Pancreas (tissue), 10 donors: ENCODE data around the gene VPS35L. TPM values are rescaled to one million over a fixed set of nuclear protein-coding genes. Genes with fewer than 3 reads are reported as not detected.

Experiments used
- ATAC-seq, 4 donors: fragments of 200-7000 bp; cut with Tn5 transposase; one replicate each; pipeline versions ENCODE4 v1.8.0 to v1.9.1; 2020; ENCODE audit warnings: mild to moderate bottlenecking in 4 of 4, moderate library complexity in 4 of 4
- DNase-seq, 6 donors: peaks; one replicate each; pipeline ENCODE4 v3.0.0-alpha.2; 2020
- FAIRE-seq: peaks from 2 replicates; lab custom pipeline; 2012; peaks lifted over from hg19 to GRCh38; lab: Jason Lieb, UNC
- H3K27ac ChIP-seq, 4 donors: fragments of 200-600 bp; sonication (generic); 1 replicate in 3 of 4; 2 replicates in 1 of 4; pipeline versions ENCODE4 v1.5.0 to v1.8.0; 2020
- H3K27me3 ChIP-seq, 4 donors: fragments of 200-600 bp; one replicate each; pipeline ENCODE4 v1.8.0; 2021
- H3K36me3 ChIP-seq, 3 donors: fragments of 200-600 bp; sonication (generic) in 1 of 3; one replicate each; pipeline versions ENCODE4 v1.5.0 to v1.8.0; 2020 to 2021
- H3K4me1 ChIP-seq, 3 donors: fragments of 200-600 bp; one replicate each; pipeline ENCODE4 v1.8.0; 2021
- H3K4me3 ChIP-seq, 4 donors: fragments of 200-600 bp; sonication (generic) in 2 of 4; one replicate each; pipeline versions ENCODE4 v1.5.0 to v1.8.0; 2020 to 2021
- H3K9me3 ChIP-seq, 4 donors: fragments of 200-600 bp; one replicate each; pipeline ENCODE4 v1.8.0; 2021
- WGBS, 2 donors: extraction: QIAGEN DNeasy Blood & Tissue Kit; methylation state at CpG; one replicate each; pipeline ENCODE4 v1.1.7; 2013; 5-methylcytosine and 5-hydroxymethylcytosine counted together
- intact Hi-C, 3 donors: fragments of 100-400 bp; cut with DNase I; formaldehyde crosslinking; loops; one replicate each; pipeline versions ENCODE4 v1.11.1 to v1.14.2; 2022
- polyA plus RNA-seq, 2 donors: library from polyadenylated mRNA; stranded (reverse); fragments of 200-250 nt; gene quantifications; one replicate each; pipeline ENCODE4 v1.2.3, GENCODE V29; 2013
- total RNA-seq, 6 donors: library from RNA; stranded (reverse); fragmentation: NEBNext Ultra II Directional in 4 of 6; extraction: Animal tissue kit (Norgen Biotek cat#: 25700) in 4 of 6; gene quantifications; one replicate each; pipeline versions ENCODE4 v1.2.1 to v1.2.4, GENCODE V29; 2021 to 2023
- TF ChIP-seq, protein P1 (sequence below), 4 donors: fragments of 200-600 bp; sonication (generic) in 3 of 4; IDR thresholded peaks; one replicate each; pipeline versions ENCODE4 v1.5.0 to v1.8.0; 2021; ENCODE audit warnings: antibody characterized with exemption in 4 of 4
- donor health status: healthy with polysubstance abuse.
- donor health status: DM: no; HTN: no; CAD: no; lungs with moderate emphysema.
- donor health status: DM: no; HTN: no; CAD: no.
- donor health status: control.
- donor health status: control.
- donor health status: Bipolar disorder and iron deficiency.
- donor health status: DM: yes; HTN: yes; CAD: no.
- donor health status: DM: no; HTN: no; CAD: no.
- donor health status: DM: no; HTN: no; CAD: no.
- donor health status: DM: yes; HTN: yes; CAD: no.

The VPS35L gene
- total and polyA plus RNA-seq, 8 donors, result 15.2 to 35.3 (median 22.3) TPM

DNA sequence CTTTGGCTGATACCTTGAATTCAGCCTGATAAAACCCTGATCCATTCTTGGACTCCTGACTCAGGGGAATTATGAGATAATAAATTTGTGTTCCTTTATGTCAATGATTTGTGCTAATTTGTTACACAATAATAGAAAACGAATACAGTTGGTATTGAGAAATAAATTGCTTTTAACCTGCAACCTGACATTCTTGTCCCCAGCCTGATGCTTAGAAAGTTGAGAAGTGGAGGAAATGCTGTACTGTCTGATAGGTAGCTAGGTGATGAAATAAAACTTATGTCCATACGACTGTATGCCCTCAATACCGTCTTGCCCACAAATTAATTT lies 173.1 kb downstream of the VPS35L start:
- peaks cover 0 to 4% (median 0%) of the 10 kb centered on the region in 3 donors for H3K36me3 ChIP-seq
- intact Hi-C loops, result no loop called here
- no peaks in the 10 kb centered on the region for H3K4me1 ChIP-seq
- no peak overlapping the region for H3K4me3 ChIP-seq
- 68 to 78% methylated on average over 3 of the region's 3 CpGs for WGBS, 2 donors
- H3K27me3 ChIP-seq, result no peaks in the 10 kb centered on the region
- FAIRE-seq (no peak), DNase-seq (no peak), ATAC-seq (no peak)
- TF ChIP-seq, protein P1, sequence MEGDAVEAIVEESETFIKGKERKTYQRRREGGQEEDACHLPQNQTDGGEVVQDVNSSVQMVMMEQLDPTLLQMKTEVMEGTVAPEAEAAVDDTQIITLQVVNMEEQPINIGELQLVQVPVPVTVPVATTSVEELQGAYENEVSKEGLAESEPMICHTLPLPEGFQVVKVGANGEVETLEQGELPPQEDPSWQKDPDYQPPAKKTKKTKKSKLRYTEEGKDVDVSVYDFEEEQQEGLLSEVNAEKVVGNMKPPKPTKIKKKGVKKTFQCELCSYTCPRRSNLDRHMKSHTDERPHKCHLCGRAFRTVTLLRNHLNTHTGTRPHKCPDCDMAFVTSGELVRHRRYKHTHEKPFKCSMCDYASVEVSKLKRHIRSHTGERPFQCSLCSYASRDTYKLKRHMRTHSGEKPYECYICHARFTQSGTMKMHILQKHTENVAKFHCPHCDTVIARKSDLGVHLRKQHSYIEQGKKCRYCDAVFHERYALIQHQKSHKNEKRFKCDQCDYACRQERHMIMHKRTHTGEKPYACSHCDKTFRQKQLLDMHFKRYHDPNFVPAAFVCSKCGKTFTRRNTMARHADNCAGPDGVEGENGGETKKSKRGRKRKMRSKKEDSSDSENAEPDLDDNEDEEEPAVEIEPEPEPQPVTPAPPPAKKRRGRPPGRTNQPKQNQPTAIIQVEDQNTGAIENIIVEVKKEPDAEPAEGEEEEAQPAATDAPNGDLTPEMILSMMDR (IDR thresholded peaks at IDR 0.05), result no peak
- no peaks in the 10 kb centered on the region for H3K9me3 ChIP-seq
- no peak overlapping the region for H3K27ac ChIP-seq

DNA sequence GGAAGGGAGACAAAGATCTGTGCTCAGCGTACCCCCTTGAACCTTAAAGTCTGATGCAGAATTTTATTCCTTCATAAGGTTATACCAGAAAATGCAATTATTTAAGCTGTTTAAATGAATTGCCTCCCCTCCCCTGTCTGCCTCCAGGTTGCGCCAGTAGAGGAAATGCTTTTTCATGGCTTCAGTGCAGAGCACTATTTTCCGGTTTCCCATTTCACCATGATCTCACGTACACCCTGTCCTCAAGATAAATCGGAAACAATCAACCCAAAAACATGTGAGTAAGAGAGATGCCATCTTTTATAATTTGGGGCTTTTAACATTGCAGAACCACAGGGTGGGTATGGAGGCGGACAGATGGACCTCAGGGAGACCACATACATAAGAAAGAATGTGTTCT lies 178.0 kb downstream of the VPS35L start:
- intact Hi-C loops, result loop anchor here in 1 of 3 donors (10.0 kb wide), 1 partner anchor 141 kb away; no protein-coding TSS in a partner anchor
- no peak for ATAC-seq

DNA sequence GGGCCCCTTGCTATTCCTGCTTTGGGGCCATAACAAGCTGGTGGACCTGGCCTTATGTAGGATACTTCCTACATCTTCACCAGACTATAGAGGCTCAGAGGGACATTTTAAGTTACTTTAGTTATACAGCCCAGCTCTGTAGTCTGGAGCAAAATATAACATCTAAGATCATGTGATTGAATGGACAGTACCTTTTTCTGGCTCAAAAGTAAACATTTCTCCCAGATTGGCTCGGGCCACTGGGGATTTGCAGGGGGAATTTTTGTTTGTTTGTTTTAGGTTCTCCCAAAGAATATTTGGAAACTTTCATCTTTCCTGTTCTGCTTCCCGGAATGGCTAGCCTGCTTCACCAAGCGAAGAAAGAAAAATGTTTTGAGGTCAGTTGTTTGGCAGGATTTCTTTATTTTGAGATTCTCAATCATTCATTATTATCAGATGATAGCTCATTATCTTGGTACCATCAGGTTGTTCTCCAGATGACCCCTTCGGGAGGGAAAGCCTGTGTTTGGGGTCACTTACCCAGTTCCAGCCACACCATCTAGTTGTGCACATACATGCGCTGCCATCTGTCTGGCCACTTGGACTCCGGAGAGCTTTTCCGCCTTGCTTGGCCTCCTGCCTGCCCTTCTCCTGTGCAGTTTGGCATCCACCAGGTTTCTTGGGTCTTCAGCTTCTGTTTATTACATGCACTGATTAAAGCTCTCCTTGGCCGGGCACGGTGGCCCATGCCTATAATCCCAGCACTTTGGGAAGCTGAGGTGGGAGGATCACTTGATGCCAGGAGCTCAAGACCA lies 179.8 kb downstream of the VPS35L start:
- whole genome bisulfite sequencing, 2 donors, result 74% methylated on average over 9 of the region's 9 CpGs
- Histone ChIP-seq H3K36me3 (peaks cover 0 to 4% (median 0%) of the 10 kb centered on the region in 3 donors), H3K9me3 (no peaks in the 10 kb centered on the region), H3K27me3 (no peaks in the 10 kb centered on the region), H3K27ac (no peak overlapping the region), H3K4me3 (no peak overlapping the region), H3K4me1 (no peaks in the 10 kb centered on the region)
- TF ChIP-seq, protein P1 (IDR thresholded peaks at IDR 0.05), result no peak
- FAIRE-seq (no peak), ATAC-seq (no peak), DNase-seq (no peak)
- intact Hi-C loops, result loop anchor here in 1 of 3 donors (10.0 kb wide), 1 partner anchor 140 kb away; no protein-coding TSS in a partner anchor

More for the DNA sequence above, 178.0 kb downstream of the VPS35L start:
- no peak for DNase-seq
- WGBS, 2 donors, result 94% methylated on average over 6 of the region's 6 CpGs
- H3K9me3 ChIP-seq, result no peaks in the 10 kb centered on the region
- no peak overlapping the region for H3K27ac ChIP-seq
- no peak for FAIRE-seq
- H3K27me3 ChIP-seq, result no peaks in the 10 kb centered on the region
- H3K4me1 ChIP-seq, result no peaks in the 10 kb centered on the region
- no peak overlapping the region for H3K4me3 ChIP-seq
- peaks cover 0 to 4% (median 0%) of the 10 kb centered on the region in 3 donors for H3K36me3 ChIP-seq
- TF ChIP-seq, protein P1 (IDR thresholded peaks at IDR 0.05), result no peak

DNA sequence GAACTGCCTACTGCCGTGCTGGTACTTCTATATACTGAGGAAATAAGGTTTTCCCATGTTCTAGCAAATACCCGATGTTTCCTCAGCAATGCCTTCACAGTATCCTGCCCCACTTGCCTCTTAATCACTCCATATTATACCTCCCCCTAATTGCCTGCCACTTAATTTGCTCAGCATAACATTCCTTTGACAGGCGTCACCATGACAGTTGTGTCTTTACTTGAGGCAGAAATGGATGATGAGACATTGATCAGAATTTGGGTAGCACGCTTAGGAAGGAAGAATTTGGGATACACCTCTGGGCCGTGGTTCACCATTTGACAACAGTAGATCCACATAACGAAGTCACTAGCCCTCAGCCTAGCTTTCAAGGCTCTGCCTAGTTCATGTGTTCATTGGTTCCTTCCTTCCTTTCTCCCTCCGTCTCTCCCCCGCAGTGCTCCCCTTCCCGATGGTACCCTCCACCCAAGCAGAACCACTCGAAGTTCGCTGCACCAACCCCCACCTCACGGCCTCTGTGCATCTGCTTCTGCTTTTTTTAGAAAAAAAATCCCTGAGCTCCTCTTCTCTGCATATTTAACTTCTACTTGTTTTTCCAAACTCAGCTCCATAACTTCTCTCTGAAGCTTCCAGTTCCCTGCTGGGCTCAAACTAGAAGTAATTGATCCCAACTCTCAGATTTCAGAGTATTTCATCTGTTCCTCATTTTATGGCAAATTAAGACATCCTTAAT lies 182.0 kb downstream of the VPS35L start:
- H3K4me1 ChIP-seq, result peaks cover 0 to 1% (median 0%) of the 10 kb centered on the region in 3 donors

More for the DNA sequence above, 182.0 kb downstream of the VPS35L start:
- DNase-seq, result no peak
- intact Hi-C loops, result loop anchor here in 1 of 3 donors (10.0 kb wide), 1 partner anchor 137 kb away; no protein-coding TSS in a partner anchor
- H3K27ac ChIP-seq, result no peak overlapping the region
- no peak overlapping the region for H3K4me3 ChIP-seq
- 90 to 94% methylated on average over 12 of the region's 12 CpGs for WGBS, 2 donors
- no peak for FAIRE-seq
- no peaks in the 10 kb centered on the region for H3K27me3 ChIP-seq
- peaks cover 0 to 4% (median 0%) of the 10 kb centered on the region in 3 donors for H3K36me3 ChIP-seq
- no peak for ATAC-seq
- H3K9me3 ChIP-seq, result no peaks in the 10 kb centered on the region
- TF ChIP-seq, protein P1 (IDR thresholded peaks at IDR 0.05), result no peak
